Measurements from ENCODE around the gene FNDC8.

DNA sequence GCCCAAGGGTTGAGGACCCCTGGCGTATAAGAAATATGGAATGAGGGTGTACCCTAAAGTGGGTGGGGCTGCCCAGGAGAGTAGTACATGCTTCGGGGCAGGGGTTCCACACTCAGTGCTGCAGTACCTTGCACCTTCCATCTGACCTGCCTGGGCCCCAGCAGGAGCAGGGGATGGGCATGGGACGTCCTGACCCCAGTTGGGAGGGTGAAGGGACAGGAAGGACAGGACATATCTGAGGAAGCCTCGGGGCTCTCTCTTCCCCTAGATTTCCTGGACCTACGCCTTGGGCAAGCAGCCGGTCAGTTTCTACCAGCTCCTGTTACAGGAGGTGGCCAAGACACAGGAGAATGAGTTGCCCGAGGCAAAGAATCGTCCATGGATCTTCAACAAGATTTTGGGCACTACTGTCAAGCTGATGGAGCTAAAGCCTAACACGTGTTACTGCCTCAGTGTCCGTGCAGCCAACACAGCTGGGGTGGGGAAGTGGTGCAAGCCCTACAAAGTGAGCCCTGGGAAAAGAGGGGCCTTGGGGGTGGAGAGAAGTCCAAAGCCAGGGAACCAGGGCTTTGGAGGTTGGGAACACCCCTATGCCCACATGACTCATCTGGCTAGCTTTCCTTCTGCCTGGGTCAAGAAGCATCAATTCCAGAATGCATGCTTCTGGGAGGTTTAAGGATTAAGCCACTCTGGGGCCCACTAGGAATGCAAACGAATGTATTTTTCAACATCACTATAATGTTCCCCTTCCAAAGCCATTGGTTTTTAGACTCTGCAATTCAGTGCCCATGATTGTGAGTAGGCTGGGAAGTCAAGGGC lies 7.9 kb downstream of the FNDC8 start:
- TF ChIP-seq POLR2A (IDR thresholded peaks at IDR 0.05) (no peak), CTCF (IDR thresholded peaks at IDR 0.05) (no peak), EP300 (IDR thresholded peaks at IDR 0.05) (no peak)

All from tibial nerve (tissue), 4 donors.